Kidney (tissue), 14 donors: ENCODE measurements around the gene GNAO1. TPM values are rescaled to one million over a fixed set of nuclear protein-coding genes. Genes with fewer than 3 reads are reported as not detected.

Source experiments
- DNase-seq, 5 donors: peaks; one replicate each; pipeline ENCODE4 v3.0.0-alpha.2; 2013 to 2020
- FAIRE-seq: peaks from 2 replicates; lab custom pipeline; 2012; peaks lifted over from hg19 to GRCh38; lab: Jason Lieb, UNC
- H3K27ac ChIP-seq, 2 donors: one replicate each; pipeline ENCODE4 v1.7.0; 2013; ENCODE audit warnings: low read depth in 2 of 2, low read length in 2 of 2, inconsistent platforms in 1 of 2
- H3K27me3 ChIP-seq: one replicate; pipeline ENCODE4 v1.7.1; 2013; ENCODE audit warnings: low read length, inconsistent platforms; ENCODE audit not compliant: control insufficient read depth, insufficient read depth
- H3K36me3 ChIP-seq, 3 donors: one replicate each; pipeline versions ENCODE4 v1.7.0 to v1.7.1; 2013; ENCODE audit warnings: low read length in 3 of 3, control low read depth in 1 of 3, inconsistent platforms in 1 of 3; ENCODE audit not compliant: insufficient read depth in 3 of 3, control insufficient read depth in 2 of 3
- H3K4me1 ChIP-seq, 3 donors: one replicate each; pipeline versions ENCODE4 v1.7.0 to v1.7.1; 2013; ENCODE audit warnings: low read length in 3 of 3, inconsistent platforms in 1 of 3, low read depth in 1 of 3; ENCODE audit not compliant: control insufficient read depth in 2 of 3, insufficient read depth in 2 of 3
- H3K4me3 ChIP-seq, 3 donors: one replicate each; pipeline versions ENCODE4 v1.7.0 to v1.8.1; 2013; ENCODE audit warnings: low read length in 3 of 3, control low read depth in 1 of 3, inconsistent platforms in 1 of 3
- H3K9ac ChIP-seq, 3 donors: one replicate each; pipeline versions ENCODE4 v1.7.0 to v1.7.1; 2013; ENCODE audit warnings: low read length in 3 of 3, control low read depth in 1 of 3, inconsistent platforms in 1 of 3
- H3K9me3 ChIP-seq, 3 donors: one replicate each; pipeline versions ENCODE4 v1.7.0 to v1.7.1; 2013; ENCODE audit warnings: low read length in 3 of 3, control low read depth in 1 of 3, inconsistent platforms in 1 of 3; ENCODE audit not compliant: control insufficient read depth in 2 of 3, insufficient read depth in 1 of 3
- intact Hi-C: fragments of 100-400 bp; cut with DNase I; formaldehyde crosslinking; loops from one replicate; pipeline ENCODE4 v1.11.1; 2022
- polyA plus RNA-seq: library from polyadenylated mRNA; stranded (reverse); fragments of 350-450 nt; fragmentation: Illumina TruSeq; extraction: RNeasy Lipid Tissue Mini Kit (QIAGEN cat#74804); gene quantifications from one replicate; pipeline ENCODE4 v1.2.3, GENCODE V29; 2014; ENCODE audit warnings: low read depth, low replicate concordance; ENCODE audit not compliant: insufficient read depth
- total RNA-seq: library from RNA; stranded (reverse); fragmentation: NEBNext Ultra II Directional; extraction: Animal tissue kit (Norgen Biotek cat#: 25700); gene quantifications from one replicate; pipeline ENCODE4 v1.2.1, GENCODE V29; 2021
- TF ChIP-seq, protein P1 (sequence below): IDR thresholded peaks from 3 replicates; pipeline ENCODE4 v1.5.1; 2012; ENCODE audit warnings: mild to moderate bottlenecking, moderate library complexity, borderline replicate concordance; ENCODE audit not compliant: insufficient read depth; ENCODE audit errors: extremely low read depth
- donor health status: control.
- donor health status: control.
- donor health status: control.
- donor health status: control.
- donor health status: control.
- donor health status: DM: yes; HTN: yes; CAD: no.
- donor health status: Normal renal cell carcinoma (clear cell type).

GNAO1 gene
- total and polyA plus RNA-seq, 2 donors from 2014 or later, result 1.5 to 4.3 TPM

- TF ChIP-seq, protein P1, sequence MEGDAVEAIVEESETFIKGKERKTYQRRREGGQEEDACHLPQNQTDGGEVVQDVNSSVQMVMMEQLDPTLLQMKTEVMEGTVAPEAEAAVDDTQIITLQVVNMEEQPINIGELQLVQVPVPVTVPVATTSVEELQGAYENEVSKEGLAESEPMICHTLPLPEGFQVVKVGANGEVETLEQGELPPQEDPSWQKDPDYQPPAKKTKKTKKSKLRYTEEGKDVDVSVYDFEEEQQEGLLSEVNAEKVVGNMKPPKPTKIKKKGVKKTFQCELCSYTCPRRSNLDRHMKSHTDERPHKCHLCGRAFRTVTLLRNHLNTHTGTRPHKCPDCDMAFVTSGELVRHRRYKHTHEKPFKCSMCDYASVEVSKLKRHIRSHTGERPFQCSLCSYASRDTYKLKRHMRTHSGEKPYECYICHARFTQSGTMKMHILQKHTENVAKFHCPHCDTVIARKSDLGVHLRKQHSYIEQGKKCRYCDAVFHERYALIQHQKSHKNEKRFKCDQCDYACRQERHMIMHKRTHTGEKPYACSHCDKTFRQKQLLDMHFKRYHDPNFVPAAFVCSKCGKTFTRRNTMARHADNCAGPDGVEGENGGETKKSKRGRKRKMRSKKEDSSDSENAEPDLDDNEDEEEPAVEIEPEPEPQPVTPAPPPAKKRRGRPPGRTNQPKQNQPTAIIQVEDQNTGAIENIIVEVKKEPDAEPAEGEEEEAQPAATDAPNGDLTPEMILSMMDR, result no peak
- Histone ChIP-seq H3K4me3 (no peak overlapping the region), H3K36me3 (no peaks in the 10 kb centered on the region), H3K9ac (no peak overlapping the region), H3K27ac (no peak overlapping the region), H3K9me3 (no peaks in the 10 kb centered on the region), H3K4me1 (peaks cover 0 to 4% (median 0%) of the 10 kb centered on the region in 3 donors), H3K27me3 (no peaks in the 10 kb centered on the region)
- FAIRE-seq, result no peak
- intact Hi-C loops, result no loop called here
- no peak for DNase-seq
These were observed 129.7 kb downstream of the GNAO1 start for GRCh38 chr16:56320811-56321558.

DNA sequence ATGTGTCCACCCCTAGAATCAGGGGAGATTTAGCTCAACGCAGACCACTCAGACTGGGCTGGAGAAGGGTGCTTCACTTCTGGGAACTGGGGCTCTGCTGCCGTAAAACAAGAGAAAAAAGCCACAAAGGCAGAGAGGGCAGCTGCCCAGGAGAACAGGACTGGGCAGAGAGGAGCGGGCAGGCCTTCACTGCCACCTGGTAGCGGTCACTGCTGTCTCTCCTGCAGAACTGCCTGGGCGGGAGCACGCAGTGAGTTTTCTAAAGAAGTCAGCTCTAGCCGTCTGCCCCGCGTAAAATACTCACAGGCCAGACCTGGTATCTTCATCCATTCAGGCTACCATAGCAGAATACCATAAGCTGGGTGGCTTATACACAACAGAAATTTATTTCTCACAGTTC, 130.3 kb downstream of the GNAO1 start:
- DNase-seq (no peak), FAIRE-seq (no peak)
- intact Hi-C loops, result no loop called here
- peaks cover 0 to 4% (median 0%) of the 10 kb centered on the region in 3 donors for H3K4me1 ChIP-seq
- no peak overlapping the region for H3K27ac ChIP-seq
- H3K9me3 ChIP-seq, result no peaks in the 10 kb centered on the region
- H3K36me3 ChIP-seq, result no peaks in the 10 kb centered on the region
- no peak overlapping the region for H3K9ac ChIP-seq
- TF ChIP-seq, protein P1, result no peak
- no peak overlapping the region for H3K4me3 ChIP-seq
- H3K27me3 ChIP-seq, result no peaks in the 10 kb centered on the region

DNA sequence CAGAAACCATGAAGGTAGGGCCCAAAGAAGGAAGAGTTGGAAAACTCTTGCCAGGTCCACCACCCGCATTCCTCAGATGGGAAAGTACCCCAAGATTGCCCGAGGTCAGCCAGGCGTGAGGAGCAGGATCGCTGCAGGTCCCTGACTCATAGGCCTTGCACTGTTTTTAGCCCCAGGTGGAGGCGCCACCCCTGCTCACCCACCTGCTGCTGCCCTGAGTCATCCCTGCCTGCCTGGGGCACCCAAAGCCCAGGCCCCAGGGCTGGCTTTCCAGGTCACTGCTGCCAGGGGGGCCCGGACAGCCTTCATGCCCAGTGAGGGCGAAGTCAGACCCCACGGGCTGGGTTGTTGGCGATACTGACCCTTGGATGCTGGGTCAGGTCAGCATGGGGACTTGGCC, 133.1 kb downstream of the GNAO1 start:
- FAIRE-seq (no peak), DNase-seq (peak in 1 of 5 donors; percentile 92)
- H3K9ac ChIP-seq, result no peak overlapping the region
- no peaks in the 10 kb centered on the region for H3K4me1 ChIP-seq
- H3K4me3 ChIP-seq, result no peak overlapping the region
- H3K36me3 ChIP-seq, result no peaks in the 10 kb centered on the region
- H3K27me3 ChIP-seq, result no peaks in the 10 kb centered on the region
- TF ChIP-seq, protein P1, result no peak
- no peaks in the 10 kb centered on the region for H3K9me3 ChIP-seq
- no peak overlapping the region for H3K27ac ChIP-seq
- intact Hi-C loops, result no loop called here
